Motor neuron (in vitro differentiated cells): ENCODE data around the gene FXYD3. TPM values are rescaled to one million over a fixed set of nuclear protein-coding genes. Genes with fewer than 3 reads are reported as not detected.
"Not testable (repeated sequence)": the region's sequence is repeated elsewhere in the genome, so short reads cannot be mapped to it uniquely, and the experiment has no call there.

Experiments used
- ATAC-seq, 8 experiments: fragments of 200-7000 bp; cut with Tn5 transposase; replicated peaks in 6 of 8; 2 replicates each; pipeline ENCODE4 v1.8.0; 2021; ENCODE audit warnings: mild to moderate bottlenecking in 8 of 8, moderate library complexity in 8 of 8
- H3K27ac ChIP-seq, 2 donors: fragments of 250-450 bp; sonication (Bioruptor Pico); 2 replicates each; pipeline ENCODE4 v1.9.0; 2021; ENCODE audit warnings: antibody characterized with exemption in 2 of 2, mild to moderate bottlenecking in 2 of 2, moderate library complexity in 1 of 2
- H3K4me1 ChIP-seq, 2 donors: fragments of 250-450 bp; sonication (Bioruptor Pico); replicated peaks in 1 of 2; 2 replicates each; pipeline ENCODE4 v1.6.1; 2021; ENCODE audit warnings: antibody characterized with exemption in 2 of 2, mild to moderate bottlenecking in 2 of 2, moderate library complexity in 1 of 2
- H3K4me3 ChIP-seq, 5 donors: fragments of 250-450 bp; sonication (Bioruptor Pico); 2 replicates each; pipeline ENCODE4 v1.9.0; 2021; ENCODE audit warnings: antibody characterized with exemption in 5 of 5, mild to moderate bottlenecking in 5 of 5, moderate library complexity in 4 of 5
- WGBS, 10 experiments: fragments of 450-650 bp; shearing (Covaris generic); methylation state at CpG; one replicate each; pipeline ENCODE4 v1.0.0; 2022; 5-methylcytosine and 5-hydroxymethylcytosine counted together
- in situ Hi-C, 9 experiments: fragments of 400-800 bp; cut with MboI; loops; one replicate each; pipeline ENCODE4 v1.15.0; 2021; ENCODE audit warnings: low sequenced_read_pairs in 9 of 9, low pct_unique_long_range_greater_than_20kb in 2 of 9; ENCODE audit not compliant: unreplicated experiment in 9 of 9
- total RNA-seq, 8 experiments: library from RNA; unstranded; fragments of 300-600 nt; gene quantifications; 2 replicates each; pipeline versions ENCODE4 v1.2.3 to v1.2.4, GENCODE V29; 2022

The FXYD3 gene
- total RNA-seq, 8 experiments from 2014 or later: 0.25 to 2.0 (median 1.1) TPM; not detected in 3

DNA sequence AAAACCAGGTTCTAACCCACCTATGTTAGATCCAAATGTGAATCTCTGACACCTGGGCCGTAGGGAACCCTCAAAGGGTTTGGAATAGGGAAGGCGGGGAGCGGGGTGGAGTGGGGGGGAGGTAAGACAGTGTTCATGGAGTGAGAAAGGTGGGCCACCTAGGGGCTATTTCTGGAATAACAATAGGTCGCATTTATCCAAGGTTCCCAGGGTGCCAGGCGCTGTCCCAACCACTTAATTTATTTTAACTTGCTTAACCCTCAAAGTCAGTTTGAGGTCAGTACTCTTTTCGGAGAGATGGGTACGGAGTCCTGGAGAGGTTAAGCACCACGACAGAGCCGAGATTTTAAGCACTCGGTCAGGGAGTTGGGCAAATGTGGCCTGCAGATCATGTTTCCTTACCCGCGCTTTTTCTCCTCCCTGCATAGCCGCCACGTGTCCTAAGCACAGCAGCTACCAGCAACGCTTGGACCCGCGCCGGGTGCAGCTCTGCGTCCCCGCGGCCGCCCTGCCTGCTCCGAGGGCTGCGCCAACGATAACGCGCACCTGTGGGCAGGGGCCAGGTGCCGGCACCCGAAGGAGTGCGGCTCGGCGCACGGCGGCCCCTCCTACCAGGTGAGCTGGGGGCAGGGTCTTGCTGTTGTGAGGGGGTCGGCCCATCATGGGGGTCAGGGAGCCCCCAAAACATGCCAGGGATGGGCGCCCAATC, 25.0 kb upstream of the FXYD3 start:
- Histone ChIP-seq H3K4me3 (no peak overlapping the region), H3K27ac (no peak overlapping the region), H3K4me1 (no peaks in the 10 kb centered on the region)
- peak; percentile 55 to 98 (median 67) for ATAC-seq
- WGBS, 10 experiments: 0 to 60% (median 0%) methylated on average over 1 to 5 of the region's 36 CpGs; no CpG with 5 or more reads in 4 of the 10 experiments
- in situ Hi-C loops: no loop called here

DNA sequence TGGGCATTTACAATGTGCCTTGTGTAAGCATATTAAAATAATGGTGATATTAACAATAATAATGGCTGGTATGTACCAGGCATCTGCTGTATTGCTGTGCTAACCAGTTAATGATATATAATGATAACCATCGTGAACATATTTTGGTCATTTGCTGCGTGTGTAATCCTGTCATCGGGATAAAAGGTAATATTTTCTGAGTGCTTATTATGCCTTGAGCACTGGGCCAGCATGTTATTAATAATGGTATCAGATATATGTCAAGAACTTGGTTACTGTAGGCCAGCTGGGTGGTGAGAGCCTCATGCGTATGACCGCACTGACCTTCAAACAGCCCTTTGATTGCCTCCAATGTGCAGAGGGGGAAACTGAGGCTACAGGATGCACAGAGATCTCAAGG, 22.2 kb upstream of the FXYD3 start:
- in situ Hi-C loops: no loop called here
- 59 to 100% (median 88%) methylated on average over 1 to 5 of the region's 5 CpGs for WGBS, 10 experiments
- Histone ChIP-seq H3K4me1 (no peaks in the 10 kb centered on the region), H3K27ac (no peak overlapping the region), H3K4me3 (no peak overlapping the region)
- no peak for ATAC-seq

DNA sequence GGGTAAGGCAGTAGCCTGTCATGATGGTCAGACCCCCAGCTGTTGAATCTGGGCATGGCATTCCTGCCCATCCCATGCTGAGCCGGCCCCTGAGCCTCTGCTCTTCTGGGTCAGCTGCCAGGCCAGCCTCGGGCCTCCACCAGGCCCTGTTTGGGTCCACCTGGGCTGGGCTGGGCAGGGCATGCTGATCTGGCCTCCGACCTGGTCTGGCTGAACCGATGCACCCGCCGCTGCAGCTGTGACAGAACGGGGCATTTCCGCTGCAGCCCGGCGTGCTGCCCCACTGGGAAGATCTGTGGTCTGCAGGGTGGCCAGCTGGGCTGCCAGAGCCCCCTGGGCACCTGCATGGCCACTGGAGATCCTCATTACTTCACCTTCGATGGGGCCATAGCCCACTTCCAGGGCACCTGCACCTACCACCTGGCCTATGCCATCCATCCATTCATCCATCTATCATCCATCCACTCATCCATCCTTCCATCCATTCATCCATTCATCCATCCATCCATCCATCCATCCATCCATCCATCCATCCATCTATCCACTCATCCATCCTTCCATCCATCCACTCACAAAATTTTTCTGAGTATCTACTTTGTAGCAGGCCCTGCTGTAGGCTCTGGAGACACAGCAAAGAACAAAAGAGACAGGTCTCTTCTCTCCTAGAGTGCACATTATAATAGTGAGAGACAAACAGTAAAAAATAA, 21.5 kb upstream of the FXYD3 start:
- no peaks in the 10 kb centered on the region for H3K4me1 ChIP-seq
- ATAC-seq: no peak
- WGBS, 10 experiments: 60 to 100% (median 80%) methylated on average over 1 to 3 of the region's 11 CpGs; no CpG with 5 or more reads in 5 of the 10 experiments
- in situ Hi-C loops: no loop called here
- no peak overlapping the region for H3K4me3 ChIP-seq
- no peak overlapping the region for H3K27ac ChIP-seq

DNA sequence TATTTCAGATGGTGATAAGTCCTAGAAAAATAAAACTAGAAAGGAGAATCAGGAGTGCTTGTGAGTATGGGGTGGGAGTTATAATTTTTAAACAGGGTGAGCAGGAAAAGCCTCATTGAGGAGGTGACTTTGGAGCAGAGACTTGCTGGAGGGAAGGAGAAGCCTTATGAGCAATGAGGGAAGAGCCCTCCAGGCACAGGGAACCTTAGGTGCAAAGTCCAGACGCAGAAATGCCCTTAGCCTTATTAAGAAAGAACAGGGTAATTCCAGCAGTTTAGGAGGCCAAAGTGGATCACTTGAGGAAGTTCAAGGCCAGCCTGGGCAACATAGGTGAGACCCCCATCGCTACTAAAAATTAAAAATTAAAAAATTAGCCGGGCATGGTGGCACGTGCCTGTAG, 21.0 kb upstream of the FXYD3 start:
- Histone ChIP-seq H3K27ac (no peak overlapping the region), H3K4me3 (no peak overlapping the region), H3K4me1 (no peaks in the 10 kb centered on the region)
- WGBS, 10 experiments: 36 to 100% (median 90%) methylated on average over 1 to 4 of the region's 4 CpGs; no CpG with 5 or more reads in 1 of the 10 experiments
- no peak for ATAC-seq
- in situ Hi-C loops: no loop called here

DNA sequence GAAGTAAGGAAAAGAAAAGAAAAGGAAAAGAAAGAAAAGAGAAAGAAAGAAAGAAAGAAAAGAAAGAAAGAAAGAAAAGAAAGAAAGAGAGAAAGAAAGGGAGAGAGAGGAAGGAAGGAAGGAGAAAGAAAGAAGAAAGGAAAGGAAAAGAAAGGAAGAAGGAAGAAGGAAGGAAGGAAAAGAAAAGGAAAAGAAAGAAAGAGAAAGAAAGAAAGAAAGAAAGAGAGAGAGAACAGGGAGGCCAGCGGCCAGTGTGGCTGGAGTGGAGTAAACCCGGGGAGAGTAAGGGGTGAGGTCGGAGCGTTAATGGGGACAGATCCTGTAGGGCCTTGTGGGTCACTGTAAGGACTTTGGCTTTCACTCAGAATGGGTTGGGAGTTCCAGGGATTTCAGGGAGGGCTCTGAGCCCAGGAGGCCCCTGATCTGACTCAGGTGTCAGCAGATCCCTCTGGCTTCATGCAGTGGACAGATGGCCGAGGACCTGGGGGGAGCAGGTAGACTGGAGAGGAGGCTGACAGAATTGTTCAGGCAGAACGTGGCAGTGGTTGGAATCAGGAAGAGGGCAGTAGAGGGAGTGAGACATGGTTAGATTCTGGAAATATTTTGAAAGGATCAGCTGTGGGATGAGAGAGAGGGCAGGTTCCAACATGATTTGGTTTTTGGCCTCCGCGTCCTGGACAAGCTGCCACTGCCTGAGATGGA, 19.8 kb upstream of the FXYD3 start:
- ATAC-seq: no peak
- 44 to 94% (median 65%) methylated on average over 3 to 8 of the region's 8 CpGs for WGBS, 10 experiments
- H3K27ac ChIP-seq: no peak overlapping the region
- H3K4me1 ChIP-seq: no peaks in the 10 kb centered on the region
- H3K4me3 ChIP-seq: no peak overlapping the region
- in situ Hi-C loops: no loop called here

DNA sequence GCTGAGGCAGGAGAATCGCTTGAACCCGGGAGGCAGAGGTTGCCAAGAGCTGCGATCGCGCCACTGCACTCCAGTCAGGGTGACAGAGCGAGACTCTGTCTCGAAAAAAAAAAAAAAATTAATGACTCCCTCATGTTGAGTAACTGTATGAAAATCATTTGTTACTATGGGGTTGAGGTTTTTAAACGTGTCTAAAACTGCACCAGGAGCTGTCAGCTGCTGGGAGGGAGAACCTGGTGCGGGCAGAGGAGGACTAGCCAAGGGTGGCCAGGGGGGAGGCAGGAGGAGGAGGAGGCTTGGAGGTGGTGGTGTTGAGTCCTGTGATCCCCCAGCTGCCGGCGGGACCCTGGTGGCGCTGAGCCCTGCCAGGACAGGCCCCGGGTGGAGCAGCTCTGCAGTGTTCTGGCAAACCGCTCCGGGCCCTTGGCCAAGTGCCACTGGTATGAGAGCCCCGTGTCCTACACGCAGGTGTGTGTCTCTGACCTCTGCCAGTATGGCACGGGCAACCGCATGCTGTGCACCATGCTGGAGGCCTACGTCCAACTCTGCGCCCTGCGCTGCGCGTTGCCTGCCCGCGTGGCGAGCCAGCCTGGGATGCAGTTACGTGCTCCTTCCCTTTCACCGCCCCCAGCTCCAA, 17.1 kb upstream of the FXYD3 start:
- in situ Hi-C loops: no loop called here
- H3K27ac ChIP-seq: no peak overlapping the region
- no peak for ATAC-seq
- no peak overlapping the region for H3K4me3 ChIP-seq
- 17 to 95% (median 58%) methylated on average over 1 to 22 of the region's 29 CpGs; no CpG with 5 or more reads in 2 of the 10 experiments for WGBS, 10 experiments
- no peaks in the 10 kb centered on the region for H3K4me1 ChIP-seq

DNA sequence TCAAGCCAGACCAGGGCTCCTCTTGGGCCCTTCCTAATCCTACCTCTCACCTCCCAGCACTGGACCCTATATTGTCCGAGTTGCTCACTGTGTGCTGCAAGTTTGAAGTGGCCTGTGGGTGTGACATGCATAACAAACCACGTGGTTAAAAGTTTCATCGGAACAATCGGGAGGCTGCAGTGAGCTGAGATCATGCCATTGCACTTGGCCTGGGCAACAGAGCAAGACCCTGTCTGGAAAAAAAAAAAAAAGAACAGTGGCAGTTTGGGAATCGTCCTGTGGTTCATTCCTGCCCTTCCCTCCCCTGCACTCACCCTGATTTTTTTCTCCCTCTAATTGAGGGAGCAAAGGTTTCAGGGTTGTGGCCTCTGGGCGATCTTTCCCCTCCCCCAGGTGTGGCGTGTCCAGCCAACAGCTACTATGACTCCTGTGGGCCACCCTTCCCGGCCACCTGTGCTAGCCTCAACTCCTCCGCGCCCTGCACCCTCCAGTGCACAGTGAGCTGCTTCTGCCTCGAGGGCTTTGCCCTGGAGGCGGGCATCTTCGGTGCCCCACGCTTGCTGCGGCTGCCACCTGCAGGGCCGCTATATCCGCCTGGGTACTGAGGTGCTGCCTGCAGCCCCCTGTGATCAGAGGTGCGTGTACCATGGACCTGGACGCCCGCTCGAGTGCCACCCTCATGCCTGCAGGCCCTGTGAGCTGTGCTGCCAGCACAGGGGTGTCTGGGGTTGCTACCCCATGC, 16.3 kb upstream of the FXYD3 start:
- Histone ChIP-seq H3K27ac (no peak overlapping the region), H3K4me3 (no peak overlapping the region), H3K4me1 (no peaks in the 10 kb centered on the region)
- WGBS, 10 experiments: 60 to 80% (median 75%) methylated on average over 1 to 7 of the region's 21 CpGs; no CpG with 5 or more reads in 5 of the 10 experiments
- in situ Hi-C loops: no loop called here
- ATAC-seq: no peak

DNA sequence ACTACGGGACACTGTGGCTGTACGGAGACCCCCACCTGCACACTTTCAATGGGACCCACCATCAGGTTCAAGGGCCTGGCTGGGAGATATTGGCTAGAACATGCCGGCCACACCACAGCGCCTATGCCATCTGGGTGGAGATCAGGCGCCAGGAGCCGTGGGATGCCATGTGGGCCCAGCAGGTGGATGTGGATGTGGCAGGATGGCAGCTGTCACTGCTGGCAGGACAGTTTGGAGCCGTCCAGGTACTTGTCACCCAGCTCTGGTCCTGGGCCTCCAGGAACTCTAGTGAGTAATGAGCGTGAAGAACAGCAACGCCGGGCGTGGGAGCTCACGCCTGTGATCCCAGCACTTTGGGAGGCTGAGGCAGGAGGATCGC, 15.7 kb upstream of the FXYD3 start:
- Histone ChIP-seq H3K4me3 (no peak overlapping the region), H3K27ac (no peak overlapping the region), H3K4me1 (no peaks in the 10 kb centered on the region)
- in situ Hi-C loops: no loop called here
- ATAC-seq: no peak
- 60 to 100% (median 85%) methylated on average over 1 to 5 of the region's 13 CpGs; no CpG with 5 or more reads in 2 of the 10 experiments for WGBS, 10 experiments

DNA sequence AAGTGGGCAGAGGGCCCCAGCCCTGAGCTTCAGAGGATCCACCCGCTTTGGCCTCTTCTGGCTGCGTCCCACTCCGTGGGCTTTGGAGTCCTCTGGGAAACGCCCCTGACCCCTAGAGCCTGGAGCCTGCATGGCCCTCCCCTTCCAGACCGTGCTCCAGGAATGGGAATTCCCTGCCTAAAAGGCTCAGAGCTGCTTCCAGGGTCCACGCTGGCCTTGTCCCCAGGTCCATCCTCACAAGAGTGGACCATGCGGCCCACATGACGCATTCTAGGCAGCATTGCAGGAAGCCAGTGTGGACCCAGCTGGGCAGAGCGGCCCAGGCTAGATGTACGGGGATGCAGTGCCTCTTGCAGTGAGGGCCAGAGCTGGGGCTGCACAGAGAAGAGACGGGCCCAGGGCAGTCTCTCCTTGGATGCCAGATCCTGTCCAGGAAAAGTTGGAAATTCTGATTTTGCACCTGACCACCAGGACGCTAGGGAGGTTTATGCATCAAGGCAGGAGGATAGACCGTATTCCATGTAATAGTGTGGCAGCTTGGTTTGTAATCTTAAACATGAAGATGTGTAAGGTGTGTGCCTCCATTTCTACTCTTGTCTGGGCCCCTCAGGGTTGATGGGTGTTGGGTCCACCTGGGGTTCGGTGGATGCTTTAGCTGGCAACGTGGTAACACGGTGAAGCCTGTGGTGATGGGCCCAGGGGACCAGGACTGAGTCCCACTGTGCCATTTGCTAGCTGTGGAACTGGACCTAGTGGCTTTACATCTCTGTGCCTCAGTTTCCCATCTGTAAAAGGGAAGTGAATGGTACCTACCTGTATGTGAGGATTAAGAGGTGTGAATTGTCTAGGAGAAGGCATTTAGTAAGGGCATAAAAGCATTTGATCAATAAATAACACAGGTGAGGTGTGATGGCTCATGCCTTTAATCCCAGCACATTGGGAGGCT, 14.8 kb upstream of the FXYD3 start:
- Histone ChIP-seq H3K27ac (no peak overlapping the region), H3K4me3 (no peak overlapping the region), H3K4me1 (no peaks in the 10 kb centered on the region)
- WGBS, 10 experiments: 40 to 68% (median 51%) methylated on average over 1 to 9 of the region's 16 CpGs; no CpG with 5 or more reads in 4 of the 10 experiments
- peak in 2 of 8 experiments; percentile 20 to 71 for ATAC-seq
- in situ Hi-C loops: no loop called here

DNA sequence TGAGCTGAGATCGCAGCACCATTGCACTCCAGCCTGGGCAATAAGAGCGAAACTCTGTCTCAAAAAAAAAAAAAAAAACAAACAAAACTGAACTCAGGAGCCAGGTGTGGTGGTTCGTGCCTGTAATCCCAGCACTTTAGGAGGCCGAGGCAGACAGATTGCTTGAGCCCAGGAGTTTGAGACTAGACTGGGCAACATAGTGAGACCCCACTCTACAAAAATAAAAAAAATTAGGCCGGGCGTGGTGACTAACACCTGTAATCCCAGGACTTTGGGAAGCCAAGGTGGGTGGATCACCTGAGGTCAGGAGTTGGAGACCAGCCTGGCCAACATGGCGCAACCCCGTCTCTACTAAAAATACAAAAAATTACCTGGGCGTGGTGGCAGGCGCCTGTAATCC, 13.7 kb upstream of the FXYD3 start:
- in situ Hi-C loops, ATAC-seq: not testable (repeated sequence)

DNA sequence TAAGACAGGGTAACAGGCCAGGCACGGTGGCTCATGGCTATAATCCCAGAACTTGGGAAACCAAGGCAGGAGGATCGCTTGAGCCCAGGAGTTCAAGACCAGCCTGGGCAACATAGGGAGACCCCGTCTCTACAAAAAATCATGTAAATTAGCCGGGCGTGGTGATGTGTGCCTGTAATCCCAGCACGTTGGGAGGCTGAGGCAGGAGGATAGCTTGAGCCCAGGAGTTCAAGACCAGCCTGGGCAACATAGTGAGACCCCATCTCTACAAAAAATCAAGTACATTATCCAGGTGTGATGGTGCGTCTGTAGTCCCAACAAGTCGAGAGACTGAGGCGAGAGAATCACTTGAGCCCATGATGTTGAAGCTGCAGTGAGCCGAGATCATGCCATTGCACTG, 12.0 kb upstream of the FXYD3 start:
- in situ Hi-C loops, ATAC-seq, H3K4me3 ChIP-seq, H3K27ac ChIP-seq, H3K4me1 ChIP-seq: not testable (repeated sequence)
- 33 to 100% (median 73%) methylated on average over 1 to 8 of the region's 10 CpGs; no CpG with 5 or more reads in 3 of the 10 experiments for WGBS, 10 experiments

More for the DNA sequence above, 13.7 kb upstream of the FXYD3 start:
- 59 to 100% (median 89%) methylated on average over 2 to 6 of the region's 10 CpGs; no CpG with 5 or more reads in 2 of the 10 experiments for WGBS, 10 experiments
- not testable (repeated sequence) for H3K4me3 ChIP-seq, H3K27ac ChIP-seq, H3K4me1 ChIP-seq
